ENCODE measurements around the gene ARRDC5.
"Not testable (repeated sequence)": the region's sequence is repeated elsewhere in the genome, so short reads cannot be mapped to it uniquely, and the experiment has no call there.

The ARRDC5 gene

GRCh38 chr19:4909897-4910593 is 7.3 kb upstream of the ARRDC5 start:
- DNase-seq (ENCODE audit: low read depth): no peak

DNA sequence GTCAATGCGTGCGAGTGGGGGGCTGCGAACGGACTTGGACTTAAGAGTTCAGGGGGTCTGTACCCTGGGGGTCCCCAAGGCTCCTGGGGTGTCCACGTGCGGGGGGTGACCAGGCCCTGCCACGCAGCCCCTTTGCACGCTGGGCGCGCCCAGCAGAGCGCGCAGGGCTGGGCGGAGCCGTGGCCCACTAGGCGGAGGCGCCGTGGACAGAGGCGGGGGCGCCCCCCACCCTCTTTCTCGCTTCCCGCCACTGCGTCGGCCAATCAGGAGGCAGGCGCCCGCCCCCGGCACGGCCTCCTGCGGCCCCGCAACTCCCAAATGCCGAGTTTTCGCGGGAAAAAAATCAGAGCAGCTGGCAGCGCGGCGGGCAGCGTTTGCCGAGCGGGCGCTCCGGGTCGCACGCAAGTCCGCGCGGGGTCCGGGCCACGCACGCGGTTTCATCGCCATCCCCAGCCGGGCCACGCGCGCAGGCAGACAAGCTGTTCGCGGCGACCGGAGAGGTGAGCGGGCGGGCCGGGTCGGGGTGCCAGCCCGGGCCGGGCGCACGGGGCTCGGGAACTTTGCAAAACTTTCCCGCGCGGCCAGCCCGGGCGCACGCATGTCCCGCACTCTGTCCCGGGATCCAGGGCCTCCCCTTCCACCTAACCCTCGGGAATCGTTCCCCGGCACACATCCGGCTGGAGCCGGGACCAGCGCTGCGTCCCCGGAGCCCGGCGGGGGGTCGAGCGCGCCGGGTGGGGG is 6.6 kb upstream of the ARRDC5 start, which contains the start of gene UHRF1:
TSS of gene UHRF1 (plus strand) at position 346 of the 741 bp plus-strand sequence. CDS start 1,385 bp downstream, outside the sequence.
- no peak for DNase-seq (ENCODE audit: low read depth)

GRCh38 chr19:4908781-4909155 is 6.1 kb upstream of the ARRDC5 start:
- no peak for DNase-seq (ENCODE audit: low read depth)

- no peak for DNase-seq (ENCODE audit: low read depth)
These were observed 5.7 kb upstream of the ARRDC5 start for GRCh38 chr19:4908360-4908759.

DNA sequence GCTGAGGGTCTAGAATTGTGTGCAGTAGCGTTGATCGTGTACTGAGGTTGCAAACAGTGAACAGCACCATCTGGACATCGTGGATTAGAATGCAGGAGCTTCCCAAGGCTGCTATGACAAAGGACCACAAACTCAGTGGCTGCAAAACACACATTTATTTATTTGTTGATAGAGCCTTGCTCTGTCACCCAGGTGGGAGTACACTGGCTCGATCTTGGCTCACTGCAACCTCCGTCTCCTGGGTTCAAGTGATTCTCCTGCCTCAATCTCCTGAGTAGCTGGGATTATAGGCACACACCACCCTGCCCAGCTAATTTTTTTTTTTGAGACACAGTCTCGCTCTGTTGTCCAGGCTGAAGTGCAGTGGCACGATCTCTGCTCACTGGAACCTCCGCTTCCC is 4.3 kb upstream of the ARRDC5 start:
- no peak for DNase-seq (ENCODE audit: low read depth)

- DNase-seq (ENCODE audit: low read depth): no peak
These were observed 1.8 kb upstream of the ARRDC5 start for GRCh38 chr19:4904481-4904880.

DNA sequence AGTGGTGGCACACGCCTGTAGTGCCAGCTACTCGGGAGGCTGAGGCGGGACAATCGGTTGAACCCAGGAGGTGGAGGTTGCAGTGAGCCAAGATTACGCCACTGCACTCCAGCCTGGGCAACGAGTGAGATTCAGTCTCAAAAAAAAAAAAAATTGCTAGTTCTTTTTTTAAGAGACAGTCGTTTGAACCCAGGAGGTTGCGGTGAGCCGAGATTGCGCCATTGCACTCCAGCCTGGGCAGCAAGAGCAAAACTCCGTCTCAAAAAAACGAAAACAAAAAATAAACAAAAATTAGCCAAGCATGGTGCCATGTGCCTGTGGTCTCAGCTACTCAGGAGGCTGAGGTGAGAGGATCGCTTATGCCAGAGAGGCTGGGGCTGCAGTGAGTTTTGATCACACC is 1.8 kb downstream of the ARRDC5 start:
- not testable (repeated sequence) for DNase-seq (ENCODE audit: low read depth)

GRCh38 chr19:4897146-4897545 is 5.5 kb downstream of the ARRDC5 start:
- DNase-seq (ENCODE audit: low read depth): no peak

DNA sequence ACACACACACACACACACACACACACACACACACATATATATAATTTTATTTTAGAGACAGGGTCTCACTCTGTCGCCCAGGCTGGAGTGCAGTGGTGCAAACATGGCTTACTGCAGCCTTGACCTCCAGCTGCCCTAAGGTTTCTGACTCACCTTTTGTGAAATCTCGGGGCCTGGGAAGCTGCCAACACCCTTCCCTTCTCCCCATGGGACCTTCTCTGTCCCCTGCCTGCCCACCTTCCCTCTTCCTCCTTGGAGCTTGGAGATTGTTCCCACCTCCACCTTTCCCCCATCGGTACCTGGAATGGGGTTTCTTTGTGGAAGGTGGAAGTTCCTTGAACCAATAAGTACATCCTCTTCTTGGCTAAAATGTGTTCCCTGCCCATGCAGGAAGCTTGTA is 6.3 kb downstream of the ARRDC5 start:
- DNase-seq (ENCODE audit: low read depth): no peak

- not testable (repeated sequence) for DNase-seq (ENCODE audit: low read depth)
These were observed 9.7 kb downstream of the ARRDC5 start for GRCh38 chr19:4892962-4893361.

GRCh38 chr19:4891066-4891465 is 11.6 kb downstream of the ARRDC5 start:
- no peak for DNase-seq (ENCODE audit: low read depth)

- DNase-seq (ENCODE audit: low read depth): no peak
These were observed 13.5 kb downstream of the ARRDC5 start for GRCh38 chr19:4889034-4889815.

- DNase-seq (ENCODE audit: low read depth): not testable (repeated sequence)
These were observed 14.9 kb downstream of the ARRDC5 start for GRCh38 chr19:4887803-4888202.

GRCh38 chr19:4884993-4885392 is 17.7 kb downstream of the ARRDC5 start:
- not testable (repeated sequence) for DNase-seq (ENCODE audit: low read depth)

GRCh38 chr19:4882874-4883273 is 19.8 kb downstream of the ARRDC5 start:
- DNase-seq (ENCODE audit: low read depth): not testable (repeated sequence)

- DNase-seq (ENCODE audit: low read depth): no peak
These were observed 23.7 kb downstream of the ARRDC5 start for GRCh38 chr19:4879041-4879440.

GRCh38 chr19:4878491-4878968 is 24.2 kb downstream of the ARRDC5 start:
- DNase-seq (ENCODE audit: low read depth): no peak

- no peak for DNase-seq (ENCODE audit: low read depth)
These were observed 24.8 kb downstream of the ARRDC5 start for GRCh38 chr19:4877753-4878490.

DNA sequence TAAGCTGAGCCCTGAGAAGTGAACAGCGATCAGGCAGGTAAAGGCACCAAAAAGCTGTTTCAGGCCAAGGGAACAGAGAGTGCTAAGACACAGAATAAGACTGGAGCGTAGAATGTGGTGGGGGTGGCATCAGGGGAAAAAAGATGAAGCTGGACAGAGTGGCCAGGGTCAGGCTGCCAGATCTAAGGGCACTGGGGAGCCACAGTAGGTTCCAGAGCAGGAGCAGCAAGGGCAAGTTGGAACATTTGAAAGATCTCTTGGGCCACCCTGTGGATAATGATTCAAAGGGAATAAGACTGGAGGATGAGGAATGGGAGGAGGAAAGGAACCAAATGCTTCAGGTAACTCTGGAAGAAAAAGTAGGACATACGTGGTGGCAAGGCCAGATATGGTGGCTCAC is 28.8 kb downstream of the ARRDC5 start:
- no peak for DNase-seq (ENCODE audit: low read depth)

- no peak for DNase-seq (ENCODE audit: low read depth)
These were observed 31.0 kb downstream of the ARRDC5 start for GRCh38 chr19:4871711-4872110.

DNA sequence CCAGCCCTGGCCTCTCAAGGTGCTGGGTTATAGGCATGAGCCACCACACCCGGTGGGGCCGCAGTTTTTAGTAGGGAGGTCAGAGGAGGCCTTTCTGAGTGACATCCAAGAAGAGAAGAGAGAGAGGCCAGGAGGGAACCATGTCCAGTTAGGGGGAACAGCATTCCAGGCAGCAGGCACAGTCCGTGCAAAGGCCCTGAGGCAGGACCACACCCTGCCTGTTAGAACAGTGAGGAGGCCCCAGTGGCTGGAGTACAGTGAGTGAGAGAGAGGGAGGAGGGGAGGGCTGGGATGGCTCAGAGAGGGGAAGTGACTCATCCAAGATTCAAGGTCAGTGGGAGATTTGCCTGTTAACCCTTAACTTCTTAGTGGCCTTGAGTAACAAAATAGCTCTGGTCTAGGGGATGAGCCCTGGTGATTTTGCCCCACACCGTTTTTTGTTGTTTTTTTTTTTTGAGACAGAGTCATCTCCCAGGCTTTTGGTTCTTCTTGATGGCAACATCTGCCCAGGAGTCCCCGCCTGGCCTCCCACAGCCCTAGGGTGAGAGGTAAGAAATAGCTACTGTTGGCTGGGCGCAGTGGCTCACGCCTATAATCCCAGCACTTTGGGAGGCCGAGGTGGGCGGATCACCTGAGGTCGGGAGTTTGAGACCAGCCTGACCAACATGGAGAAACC is 32.5 kb downstream of the ARRDC5 start:
- DNase-seq (ENCODE audit: low read depth): peak; percentile 82
